ENCODE data around the gene GIT2.

The GIT2 gene

DNA sequence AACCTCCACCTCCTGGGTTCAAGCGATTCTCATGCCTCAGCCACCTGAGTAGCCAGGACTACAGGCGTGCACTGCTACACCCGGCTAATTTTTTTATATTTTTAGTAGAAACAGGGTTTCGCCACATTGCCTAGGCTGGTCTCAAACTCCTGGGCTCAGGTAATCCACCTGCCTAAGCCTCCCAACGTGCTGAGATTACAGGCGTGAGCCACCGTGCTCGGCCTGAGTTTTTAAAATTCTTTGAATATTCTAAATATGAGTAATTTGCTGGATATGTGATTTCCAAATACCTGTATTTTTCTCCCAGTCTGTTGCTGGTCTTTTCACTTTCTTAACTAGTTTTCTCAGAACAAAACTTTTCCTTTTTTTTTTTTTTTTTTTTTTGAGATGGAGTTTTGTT, 27.4 kb downstream of the GIT2 start:
- no peak for DNase-seq

DNA sequence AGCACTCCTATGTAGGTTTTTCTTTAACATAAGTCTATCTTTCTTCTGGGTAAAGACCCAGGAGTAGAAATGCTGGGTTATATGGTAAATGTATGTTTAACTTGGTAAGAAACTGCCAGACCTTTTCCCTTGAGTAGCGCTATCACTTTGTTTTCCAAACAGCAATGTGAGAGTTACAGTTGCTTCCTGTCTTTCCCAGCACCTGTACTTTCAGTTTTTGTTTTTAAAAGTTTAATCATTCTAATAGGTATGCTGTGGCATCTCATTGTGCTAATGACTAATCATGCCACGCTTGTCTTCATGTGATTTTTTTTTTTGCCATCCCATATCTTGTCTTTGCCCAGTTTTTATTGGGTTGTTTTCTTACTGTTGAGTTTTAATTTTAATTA, 28.1 kb downstream of the GIT2 start:
- no peak for DNase-seq

DNA sequence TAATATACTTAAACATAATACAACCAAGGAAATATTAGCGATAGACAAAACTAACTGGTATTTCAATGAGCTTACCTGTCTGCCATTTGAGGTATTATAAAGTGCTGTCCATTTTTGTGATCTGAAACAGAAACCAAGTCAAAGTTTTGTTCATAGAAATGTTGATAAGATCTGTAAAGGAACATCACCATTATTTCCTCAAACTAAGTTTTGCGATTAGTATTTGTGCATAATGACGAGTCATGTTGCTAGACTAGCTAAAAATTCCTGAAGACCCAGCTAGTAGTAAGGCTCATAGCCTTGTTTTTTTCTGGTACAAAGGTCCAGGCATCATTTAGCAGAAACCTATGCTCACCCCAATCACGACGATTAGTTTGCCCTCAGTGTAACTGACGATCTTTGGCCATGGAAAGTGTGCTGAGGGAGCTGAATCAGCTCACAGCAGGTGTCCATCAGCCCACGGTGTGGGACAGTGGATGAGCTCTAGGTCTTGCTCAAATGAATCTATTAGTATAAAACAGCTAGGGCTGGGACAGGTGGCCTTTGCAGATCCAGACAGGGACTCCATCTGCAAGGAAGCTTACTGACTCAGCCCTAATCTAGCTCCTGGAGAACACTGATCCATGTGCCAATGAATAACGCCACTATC, 28.7 kb downstream of the GIT2 start:
- DNase-seq, result no peak

DNA sequence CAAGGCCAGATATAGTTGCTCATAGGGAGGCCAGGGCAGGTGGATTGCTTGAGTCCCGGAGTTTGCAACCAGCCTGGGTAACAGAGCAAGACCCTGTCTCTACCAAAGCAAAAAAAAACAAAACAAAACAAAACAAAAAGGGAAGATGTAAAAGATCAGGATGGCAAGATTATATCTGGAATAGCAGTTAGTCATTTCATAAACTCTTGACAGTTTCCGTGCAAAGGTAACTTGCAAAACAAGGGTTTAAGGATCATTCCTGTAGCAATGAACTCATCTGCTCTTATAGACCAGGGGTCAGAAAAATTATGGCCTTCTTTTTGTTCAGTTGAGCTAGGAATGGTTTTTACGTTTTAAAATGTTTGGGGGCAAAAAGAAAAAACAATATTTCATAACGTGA, 29.6 kb downstream of the GIT2 start:
- no peak for DNase-seq

DNA sequence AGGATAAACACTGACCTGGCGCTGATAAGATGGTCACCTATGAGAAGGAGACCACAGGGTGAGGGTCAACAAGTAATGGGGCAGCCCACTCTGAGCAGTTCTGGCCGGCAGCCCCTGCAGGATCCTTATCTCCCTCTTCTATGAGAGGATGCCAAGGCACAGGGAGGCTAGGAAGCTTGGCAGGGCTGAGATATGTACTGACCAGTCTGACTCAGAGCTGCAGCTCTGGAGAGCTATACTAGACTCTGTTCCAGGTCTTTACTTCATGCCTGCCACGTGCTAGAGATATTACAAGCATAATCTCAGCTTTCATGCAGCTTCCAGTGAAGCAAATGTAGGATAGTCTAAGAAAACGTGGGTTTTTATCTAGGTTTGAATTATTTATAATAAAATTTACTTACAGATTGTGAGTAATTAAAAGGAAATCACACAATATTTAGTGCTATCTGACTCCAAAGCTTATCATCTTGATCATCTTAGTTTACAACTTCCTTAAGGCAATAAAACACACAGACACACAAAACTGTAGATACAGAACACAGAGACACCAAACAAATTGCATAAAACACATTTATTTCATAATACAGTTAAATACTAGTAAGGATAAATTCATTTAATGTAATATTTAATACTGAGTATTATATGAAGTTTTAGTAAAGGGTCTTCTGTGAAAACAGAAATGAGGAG, 32.3 kb downstream of the GIT2 start:
- DNase-seq, result no peak

DNA sequence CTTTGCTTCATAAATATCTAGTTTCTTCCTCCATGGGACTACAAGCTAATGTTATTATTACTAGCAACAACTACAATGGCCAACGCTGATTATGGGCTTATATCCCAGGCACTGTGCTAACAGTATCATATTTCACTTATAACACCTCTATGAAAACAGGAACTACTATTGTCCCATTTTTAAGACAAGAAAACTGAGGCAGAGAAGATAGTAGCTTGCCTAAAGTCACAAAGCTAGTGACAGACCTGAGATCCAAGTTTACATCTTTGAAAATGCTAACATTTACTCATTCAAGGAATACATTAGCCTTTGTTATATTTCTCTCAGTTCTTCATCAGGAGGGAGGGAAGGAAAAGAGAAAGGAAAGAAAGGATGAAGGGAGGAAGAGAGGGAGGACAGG, 32.8 kb downstream of the GIT2 start:
- DNase-seq, result no peak

DNA sequence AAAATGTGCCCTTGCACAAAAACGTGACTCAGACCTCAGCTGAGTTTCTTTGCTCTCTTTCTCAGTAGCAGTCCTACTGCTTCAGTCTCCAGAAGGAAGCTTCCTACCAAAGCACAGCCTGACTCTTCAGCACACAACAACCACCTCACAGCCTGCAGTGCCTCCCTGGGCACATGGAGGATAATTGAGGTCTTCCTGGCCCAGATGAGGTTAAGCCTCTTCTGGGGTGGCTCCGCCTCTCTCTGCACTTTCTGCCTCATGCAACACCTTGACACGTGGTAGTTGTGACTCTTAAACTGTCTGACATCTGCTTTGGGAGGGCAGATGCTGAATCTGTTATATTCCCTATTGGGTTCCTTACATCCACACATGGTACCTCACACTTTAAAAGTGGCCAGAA, 33.8 kb downstream of the GIT2 start:
- no peak for DNase-seq

DNA sequence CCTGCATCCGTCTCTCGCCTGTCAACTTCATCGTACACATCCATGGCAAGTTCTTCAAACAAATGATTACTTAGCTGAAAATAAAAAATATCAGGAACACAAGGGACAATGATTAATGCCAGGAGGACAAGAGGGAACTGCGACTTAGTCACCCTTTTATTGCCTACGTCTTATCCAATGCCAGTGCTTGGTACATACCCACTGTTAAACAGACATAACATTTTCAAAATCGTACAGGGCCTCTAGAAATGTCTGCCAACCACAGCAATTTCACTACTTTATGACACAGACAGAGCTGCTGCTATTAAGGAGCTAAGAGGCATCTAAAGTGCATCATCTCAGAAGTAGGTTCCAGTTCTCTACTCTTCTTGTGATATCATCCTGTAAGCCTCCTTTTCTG, 34.6 kb downstream of the GIT2 start:
- DNase-seq, result no peak

DNA sequence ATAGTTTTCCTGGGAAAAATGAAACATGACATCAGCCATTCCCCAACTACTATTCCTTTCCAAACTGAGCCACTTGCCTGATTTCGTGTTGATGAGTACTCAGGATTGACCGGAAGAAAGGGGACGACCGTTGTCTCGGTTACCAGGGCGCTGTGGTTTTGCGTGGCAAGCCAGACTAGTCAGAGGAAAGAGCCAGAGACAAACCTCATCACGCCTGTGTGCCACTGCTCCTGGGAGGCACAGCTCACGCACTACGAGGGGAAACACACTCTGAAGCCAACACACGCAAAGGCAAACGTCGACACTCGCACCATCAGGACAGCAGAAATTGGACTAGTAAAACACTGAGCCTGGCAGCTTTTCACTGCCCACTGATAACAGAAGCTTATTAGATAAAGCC, 35.0 kb downstream of the GIT2 start:
- no peak for DNase-seq

DNA sequence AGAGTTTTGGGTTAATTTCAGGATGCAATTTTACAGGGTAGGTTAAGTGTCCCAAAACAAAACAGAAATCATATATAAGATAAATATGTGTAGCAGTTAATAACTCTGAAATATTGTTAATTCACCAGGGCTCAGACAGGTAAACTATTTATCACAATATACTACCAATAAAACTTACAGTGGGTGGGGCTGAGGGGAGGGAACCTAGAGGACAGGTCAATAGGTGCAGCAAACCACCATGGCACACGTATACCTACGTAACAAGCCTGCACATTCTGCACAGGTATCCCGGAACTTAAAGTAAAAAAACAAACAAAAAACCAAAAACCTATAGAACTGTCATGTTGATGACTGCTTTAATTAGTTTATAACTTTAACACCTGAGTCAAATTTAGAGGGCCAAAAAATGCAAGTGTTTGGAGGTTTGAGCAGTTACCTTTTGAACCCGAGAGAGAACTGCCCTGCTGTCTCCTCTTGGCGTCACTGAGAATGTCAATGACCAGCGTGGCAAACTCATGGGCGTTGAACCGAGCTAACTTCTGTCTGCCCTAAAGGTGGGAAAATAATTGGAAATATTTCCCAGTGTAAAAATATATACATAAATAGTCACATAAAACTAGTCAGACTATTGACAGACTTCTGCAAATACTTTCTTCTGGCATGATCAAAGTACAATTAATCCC, 36.6 kb downstream of the GIT2 start:
- no peak for DNase-seq

DNA sequence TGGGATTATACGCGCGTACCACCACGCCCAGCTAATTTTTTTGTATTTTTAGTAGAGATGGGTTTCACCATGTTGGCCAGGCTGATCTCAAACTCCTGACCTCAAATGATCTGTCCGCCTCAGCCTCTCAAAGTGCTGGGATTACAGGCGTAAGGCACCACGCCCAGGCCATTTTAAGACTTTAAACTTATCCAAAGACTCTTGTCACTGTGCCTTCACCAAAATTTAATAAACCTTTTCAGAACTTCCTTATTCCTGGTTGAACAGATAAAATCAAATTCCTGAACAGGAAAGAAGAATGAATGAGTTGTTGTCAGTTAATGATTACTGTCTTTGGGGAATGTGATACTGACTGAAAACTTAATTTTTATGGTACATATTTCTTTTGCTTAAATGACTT, 37.8 kb downstream of the GIT2 start:
- no peak for DNase-seq

DNA sequence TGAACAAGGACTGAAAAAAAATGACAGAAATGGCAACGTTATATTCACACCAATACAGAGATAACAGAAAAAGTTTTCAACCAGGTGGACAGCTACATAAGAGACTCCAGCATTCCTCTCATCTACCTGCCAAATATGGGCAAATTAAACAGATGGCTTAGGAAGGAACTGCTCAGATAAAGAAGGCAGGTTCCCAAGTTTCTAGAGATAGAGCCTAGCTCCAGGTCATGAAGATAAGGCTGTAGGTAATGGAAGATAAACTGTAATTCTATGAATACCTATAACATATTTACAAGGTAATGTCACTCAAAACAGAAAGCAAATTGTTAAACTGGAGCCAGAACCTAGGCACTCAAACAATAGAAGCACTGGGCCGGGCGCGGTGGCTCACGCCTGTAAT, 42.5 kb downstream of the GIT2 start:
- DNase-seq, result no peak

DNA sequence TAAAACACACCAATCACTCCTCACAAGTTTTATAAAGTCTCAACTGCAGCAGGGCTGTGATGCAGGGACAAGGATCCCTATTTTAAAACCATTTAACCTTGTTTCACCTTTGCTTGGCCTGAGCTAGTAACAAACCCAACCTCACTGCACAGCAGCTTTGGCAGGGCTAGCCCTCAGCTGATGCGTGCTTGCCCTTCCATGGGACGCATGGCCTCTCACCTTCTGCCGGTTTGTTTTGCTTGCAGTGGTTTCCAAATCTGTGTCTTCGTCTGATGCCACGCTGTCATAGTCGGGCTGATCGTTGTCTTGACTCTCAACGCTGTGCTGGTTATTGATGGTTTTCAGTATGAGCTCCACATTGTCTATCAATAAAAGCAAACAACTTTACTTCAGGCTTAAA, 43.3 kb downstream of the GIT2 start:
- DNase-seq, result no peak

DNA sequence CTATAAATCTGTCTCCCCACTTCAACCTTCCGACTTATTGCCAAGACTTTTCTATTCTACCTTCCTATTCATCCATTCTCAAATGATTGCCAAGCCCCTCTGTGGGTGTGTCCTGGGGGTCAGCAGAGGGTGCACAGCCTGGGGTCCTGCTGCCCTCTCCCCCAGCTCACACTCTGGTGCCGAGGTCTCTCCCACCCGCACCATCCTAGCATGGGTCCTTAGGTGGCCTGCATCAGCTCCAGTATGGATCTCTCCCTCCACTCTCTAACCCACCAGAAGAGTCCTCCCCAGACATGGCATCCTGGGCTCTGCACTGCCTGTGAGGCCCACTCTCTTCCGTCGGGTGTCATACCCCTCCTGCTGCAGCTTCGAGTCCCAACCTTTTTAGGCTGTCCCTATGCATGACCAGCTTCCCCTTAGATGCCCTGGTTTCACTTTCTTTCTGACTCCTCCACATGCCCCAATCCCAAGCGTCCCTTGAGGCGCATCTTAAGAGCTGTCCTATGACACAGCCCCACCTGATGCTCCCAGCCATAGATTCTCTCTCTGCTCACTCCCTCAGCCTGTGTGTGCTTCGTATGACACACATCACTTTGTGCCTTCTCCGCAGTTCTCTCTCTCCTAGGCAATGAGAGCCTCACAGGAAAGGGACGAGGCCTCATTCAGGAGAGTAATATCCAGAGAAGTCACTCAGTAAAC, 43.9 kb downstream of the GIT2 start:
- DNase-seq, result no peak

DNA sequence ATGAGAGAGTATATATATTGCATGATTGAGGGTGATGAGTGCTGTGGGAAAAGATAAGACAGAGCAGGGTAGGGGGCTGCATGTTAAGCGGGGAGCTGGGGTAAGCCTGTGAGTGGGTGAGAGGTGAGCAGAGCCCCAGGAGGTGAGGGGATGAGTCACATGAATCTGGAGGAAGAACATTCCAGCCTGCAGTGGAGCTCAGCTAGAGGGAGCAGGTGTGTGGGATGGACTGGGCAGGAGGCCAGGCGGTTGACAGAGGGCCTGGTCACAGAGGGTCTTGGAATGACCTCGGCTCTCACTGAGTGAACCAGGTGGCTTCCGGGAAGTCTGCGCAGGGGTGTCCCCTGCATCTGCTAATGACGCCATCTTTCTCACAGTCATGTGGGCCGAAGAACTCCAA, 44.4 kb downstream of the GIT2 start:
- no peak for DNase-seq

DNA sequence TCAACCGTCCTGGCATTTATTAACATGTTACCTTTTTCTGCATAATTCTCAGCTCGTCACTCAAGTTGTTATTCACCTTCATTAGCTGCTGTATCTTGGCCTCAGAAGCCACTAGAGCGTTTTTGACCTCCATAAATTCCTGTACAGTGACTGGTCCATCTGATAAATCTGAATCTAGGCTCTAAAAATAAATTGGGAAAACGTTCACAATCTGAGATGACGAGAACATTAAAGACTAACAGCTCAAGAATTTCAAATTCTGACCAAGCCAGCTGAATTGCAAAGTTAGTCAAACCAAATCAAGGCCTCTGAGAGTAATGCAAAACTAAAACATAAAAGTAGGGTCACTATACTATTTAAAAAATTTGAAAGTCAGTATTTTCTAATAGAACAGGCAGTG, 45.0 kb downstream of the GIT2 start:
- no peak for DNase-seq

DNA sequence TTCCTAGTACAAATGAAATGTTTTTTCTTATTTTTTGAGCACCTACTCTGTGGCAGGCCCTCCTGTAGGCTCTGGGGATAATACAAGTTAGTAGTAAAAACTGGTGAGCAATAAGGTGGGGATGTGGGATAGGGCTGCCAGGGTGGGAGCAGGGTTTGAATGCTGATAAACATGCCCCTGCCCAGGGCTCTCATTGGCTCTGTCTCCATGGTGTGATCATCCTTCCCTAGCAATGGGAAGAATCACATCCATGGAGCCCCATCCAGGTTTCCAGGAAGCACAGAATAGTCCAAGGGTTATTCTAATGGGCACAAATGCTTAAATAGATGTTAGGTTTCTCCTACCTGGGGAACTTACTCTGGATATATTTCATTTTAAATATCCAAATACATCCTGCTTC, 45.5 kb downstream of the GIT2 start:
- DNase-seq, result no peak

DNA sequence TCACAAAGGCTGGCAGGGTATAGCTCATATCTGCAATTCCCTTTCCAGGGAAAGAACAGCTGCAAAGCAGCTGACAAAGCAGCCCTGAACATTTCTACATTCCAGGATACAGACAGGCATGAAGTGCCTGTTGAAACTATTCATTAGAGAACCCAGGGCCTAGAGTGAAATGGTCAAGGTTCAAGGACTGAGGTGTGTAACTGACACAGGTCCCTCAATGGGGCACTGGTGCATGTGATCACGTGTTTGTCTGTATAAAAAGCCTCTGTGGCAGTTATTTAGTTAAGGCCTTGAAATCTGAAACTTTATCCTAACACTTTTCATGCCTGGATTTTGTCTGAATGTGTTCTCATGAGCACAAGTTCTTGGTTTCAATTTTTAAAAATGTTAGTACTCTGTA, 47.1 kb downstream of the GIT2 start:
- DNase-seq, result no peak

DNA sequence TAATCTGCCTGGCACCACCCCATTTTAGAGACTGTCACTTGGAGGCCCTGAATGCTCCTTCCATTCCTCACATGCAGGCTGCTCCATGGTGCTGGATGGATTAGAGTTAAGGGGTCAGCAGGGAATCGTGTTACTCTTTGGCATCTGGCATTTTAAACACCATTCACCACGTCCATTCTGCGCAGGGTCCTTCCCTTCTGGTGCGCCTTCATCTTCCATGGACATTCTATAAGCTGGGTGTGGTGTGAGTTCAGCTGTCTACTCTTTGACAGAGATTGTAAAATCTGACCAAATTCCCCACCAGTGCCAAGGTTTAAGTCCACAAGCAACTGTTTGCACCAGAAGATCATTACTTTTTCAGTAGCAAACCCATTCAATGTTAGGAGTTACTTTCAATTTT, 47.8 kb downstream of the GIT2 start:
- no peak for DNase-seq

DNA sequence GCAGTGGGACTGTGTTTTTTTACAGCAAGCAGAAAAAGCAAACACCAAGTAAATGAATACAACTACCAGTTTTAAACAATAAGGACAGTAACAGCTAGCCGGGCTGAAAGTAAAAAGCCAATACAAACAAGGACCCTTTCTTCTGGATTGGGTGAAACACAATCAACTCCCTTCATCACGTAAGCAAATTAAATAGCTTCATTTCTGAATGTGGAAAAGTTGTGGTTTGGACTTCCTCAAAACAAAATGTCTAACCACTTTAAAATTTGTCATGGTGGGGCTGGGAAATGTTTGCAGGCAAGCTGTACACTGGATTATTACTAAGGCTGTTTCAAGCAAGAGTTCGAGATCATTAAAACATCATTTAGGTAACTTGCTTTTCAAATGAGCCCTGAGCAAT, 48.6 kb downstream of the GIT2 start:
- DNase-seq, result no peak

DNA sequence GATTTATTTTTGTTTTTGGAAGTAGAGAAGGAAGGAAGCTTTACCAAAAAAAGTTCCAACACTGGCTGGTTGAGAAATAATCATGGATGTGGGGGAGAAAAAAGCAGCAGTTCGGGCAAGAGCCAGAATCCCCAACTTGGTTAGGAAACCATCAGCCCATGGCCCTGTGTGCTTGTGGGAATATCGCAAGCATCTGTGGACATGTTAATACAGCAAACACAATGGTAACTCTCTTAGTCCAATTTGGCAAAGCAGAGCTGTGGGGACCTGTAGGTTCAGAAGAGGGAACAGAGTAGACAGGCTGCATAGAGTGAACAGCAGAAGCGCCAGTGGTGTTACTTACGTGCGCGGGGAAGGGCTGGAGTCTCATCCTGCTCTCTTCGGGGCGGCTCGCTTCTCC, 49.3 kb downstream of the GIT2 start:
- no peak for DNase-seq

DNA sequence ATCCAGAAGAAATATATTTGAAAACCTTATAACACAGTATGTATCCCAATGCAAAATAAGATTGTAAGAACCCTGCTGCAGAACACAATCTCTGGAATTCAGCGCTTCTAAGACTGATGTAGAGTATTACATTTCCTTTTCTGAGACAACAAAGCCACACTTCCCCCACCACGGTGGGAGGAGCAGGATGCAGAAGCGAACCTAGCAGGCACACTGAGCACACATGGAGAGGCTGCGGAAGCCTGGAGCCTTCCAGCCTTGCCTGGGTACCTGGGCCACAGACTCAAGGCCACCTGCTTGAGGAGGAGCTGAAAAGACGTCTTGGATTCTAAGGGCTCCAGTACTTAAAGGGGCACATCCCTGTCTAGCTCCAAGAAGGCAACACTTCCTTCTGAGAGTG, 49.7 kb downstream of the GIT2 start:
- no peak for DNase-seq

DNA sequence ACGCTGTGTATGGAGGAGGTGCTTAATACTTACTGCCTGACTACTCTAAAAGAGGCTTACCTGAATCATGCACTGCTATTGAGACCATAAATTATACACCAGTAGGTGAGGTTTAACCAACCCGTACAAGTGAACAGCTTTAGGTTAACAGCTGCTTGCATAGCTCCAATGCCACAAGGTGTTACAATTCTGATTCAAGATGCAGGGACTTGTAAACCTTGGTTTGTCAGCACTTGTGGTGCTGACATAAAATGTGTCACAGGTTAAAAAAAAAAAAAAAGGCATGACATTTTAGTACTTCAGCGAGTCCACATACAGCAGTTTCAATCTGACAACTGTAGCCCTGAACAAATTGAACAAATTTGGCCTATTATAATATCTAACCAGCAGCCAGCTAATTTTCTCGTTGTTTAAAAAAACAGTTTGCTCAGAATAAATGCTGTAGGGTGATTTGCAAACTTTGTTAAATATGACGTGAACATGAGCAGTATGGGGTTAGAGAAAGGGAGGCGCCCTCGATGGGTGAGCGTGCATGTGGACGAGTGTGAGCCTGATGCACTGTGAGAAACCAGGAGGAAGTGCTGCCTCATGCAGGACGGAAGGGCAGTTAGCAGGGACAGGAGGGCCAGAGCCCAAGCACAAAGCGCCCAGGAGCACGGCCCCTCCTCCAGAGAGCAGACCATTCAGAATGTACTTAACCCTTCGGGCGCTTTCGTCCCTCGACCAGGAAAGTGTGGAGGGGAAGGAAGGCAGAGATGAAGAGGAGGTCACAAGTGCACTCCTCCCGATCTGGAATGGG, 51.4 kb downstream of the GIT2 start:
- no peak for DNase-seq
